GM21619 (cell line): ENCODE measurements around the gene NDUFB6.
A peak's percentile ranks its signal among the peaks of the same experiment; 100 is the strongest.
"Not testable (repeated sequence)": the region's sequence is repeated elsewhere in the genome, so short reads cannot be mapped to it uniquely, and the experiment has no call there.

Source experiments
- ATAC-seq: cut with Tn5 transposase; IDR thresholded peaks from one replicate; pipeline ENCODE4 v1.9.1; 2021; ENCODE audit not compliant: unreplicated experiment

Gene NDUFB6

GRCh38 chr9:32572900-32573523 is at the start of gene NDUFB6:
NDUFB6 (minus strand) TSS chr9:32573159; CDS start chr9:32573060, 99 bp downstream.
- ATAC-seq, result peak; percentile 86

- ATAC-seq, result no peak
Observed at GRCh38 chr9:32618261-32618660, 45.3 kb upstream of the NDUFB6 start.

- ATAC-seq, result no peak
Observed at GRCh38 chr9:32606811-32607210, 33.9 kb upstream of the NDUFB6 start.

- ATAC-seq, result peak; percentile 60
Observed at GRCh38 chr9:32603914-32604852, 31.2 kb upstream of the NDUFB6 start.

GRCh38 chr9:32599021-32599420 is 26.1 kb upstream of the NDUFB6 start:
- ATAC-seq, result not testable (repeated sequence)

- ATAC-seq, result no peak
Observed at GRCh38 chr9:32596936-32597335, 24.0 kb upstream of the NDUFB6 start.

- ATAC-seq, result no peak
Observed at GRCh38 chr9:32596096-32596865, 23.3 kb upstream of the NDUFB6 start.

- ATAC-seq, result no peak
Observed at GRCh38 chr9:32590898-32591297, 17.9 kb upstream of the NDUFB6 start.

- ATAC-seq, result no peak
Observed at GRCh38 chr9:32590476-32590875, 17.5 kb upstream of the NDUFB6 start.

- ATAC-seq, result peak; percentile 79
Observed at GRCh38 chr9:32589083-32589723, 16.2 kb upstream of the NDUFB6 start.

GRCh38 chr9:32587901-32588300 is 14.9 kb upstream of the NDUFB6 start:
- ATAC-seq, result no peak

GRCh38 chr9:32584784-32585183 is 11.8 kb upstream of the NDUFB6 start:
- ATAC-seq, result no peak

GRCh38 chr9:32581512-32582143 is 8.7 kb upstream of the NDUFB6 start:
- no peak for ATAC-seq

GRCh38 chr9:32580631-32581300 is 7.8 kb upstream of the NDUFB6 start:
- no peak for ATAC-seq

GRCh38 chr9:32579706-32580331 is 6.9 kb upstream of the NDUFB6 start:
- ATAC-seq, result no peak

- ATAC-seq, result no peak
Observed at GRCh38 chr9:32578976-32579375, 6.0 kb upstream of the NDUFB6 start.

GRCh38 chr9:32577316-32577715 is 4.4 kb upstream of the NDUFB6 start:
- ATAC-seq, result no peak

GRCh38 chr9:32574858-32575257 is 1.9 kb upstream of the NDUFB6 start:
- no peak for ATAC-seq

- no peak for ATAC-seq
Observed at GRCh38 chr9:32573821-32574220, 862 bp upstream of the NDUFB6 start.
